GM12892 (cell line): ENCODE measurements around the gene CLDN2.

Source experiments
- POLR2A ChIP-seq: IDR thresholded peaks from 2 replicates; pipeline ENCODE4 v1.6.1; 2011; ENCODE audit warnings: low read depth, low read length, control low read depth
- POLR2AphosphoS5 ChIP-seq: IDR thresholded peaks from 2 replicates; pipeline ENCODE4 v1.6.1; 2011; ENCODE audit warnings: low read depth, low read length, control low read depth

GRCh38 chrX:106936246-106936645 is 16.0 kb downstream of the CLDN2 start:
- no peak for TF ChIP-seq POLR2A
- TF ChIP-seq POLR2AphosphoS5: no peak
